Colonic mucosa (tissue), 4 donors: Measurements from ENCODE around the gene ADGRL3. TPM values are rescaled to one million over a fixed set of nuclear protein-coding genes. Genes with fewer than 3 reads are reported as not detected.

Experiments
- DNase-seq: peaks from one replicate; pipeline ENCODE4 v3.0.0-alpha.2; 2020
- H3K27ac ChIP-seq: fragments of 200-600 bp; one replicate; pipeline ENCODE4 v1.8.0; 2021
- H3K27me3 ChIP-seq: fragments of 200-600 bp; one replicate; pipeline ENCODE4 v1.8.0; 2021
- H3K36me3 ChIP-seq: fragments of 200-600 bp; one replicate; pipeline ENCODE4 v1.8.0; 2021
- H3K4me1 ChIP-seq: fragments of 200-600 bp; one replicate; pipeline ENCODE4 v1.8.0; 2021; ENCODE audit warnings: mild to moderate bottlenecking
- H3K4me3 ChIP-seq: fragments of 200-600 bp; one replicate; pipeline ENCODE4 v1.8.0; 2021
- H3K9ac ChIP-seq, 2 donors: one replicate each; pipeline ENCODE4 v1.7.0; 2013; ENCODE audit warnings: control low read depth in 2 of 2, low read depth in 2 of 2, low read length in 2 of 2
- H3K9me3 ChIP-seq: fragments of 200-600 bp; one replicate; pipeline ENCODE4 v1.8.0; 2021
- CTCF ChIP-seq: fragments of 200-600 bp; IDR thresholded peaks from one replicate; pipeline ENCODE4 v1.8.0; 2022; ENCODE audit warnings: antibody characterized with exemption, mild to moderate bottlenecking
- intact Hi-C: fragments of 100-400 bp; cut with DNase I; formaldehyde crosslinking; loops from one replicate; pipeline ENCODE4 v1.14.1; 2022
- total RNA-seq, 2 donors: library from RNA; stranded (reverse); fragmentation: NEBNext Ultra II Directional in 1 of 2; extraction: Animal tissue kit (Norgen Biotek cat#: 25700) in 1 of 2; gene quantifications; one replicate each; pipeline ENCODE4 v1.2.1, GENCODE V29; 2021
- donor health status: healthy.
- donor health status: DM: no; HTN: no; CAD: no.
- donor health status: DM: no; HTN: no; CAD: no.

ADGRL3 gene
- total RNA-seq, 2 donors from 2014 or later, result 4.1 to 4.4 TPM

DNA sequence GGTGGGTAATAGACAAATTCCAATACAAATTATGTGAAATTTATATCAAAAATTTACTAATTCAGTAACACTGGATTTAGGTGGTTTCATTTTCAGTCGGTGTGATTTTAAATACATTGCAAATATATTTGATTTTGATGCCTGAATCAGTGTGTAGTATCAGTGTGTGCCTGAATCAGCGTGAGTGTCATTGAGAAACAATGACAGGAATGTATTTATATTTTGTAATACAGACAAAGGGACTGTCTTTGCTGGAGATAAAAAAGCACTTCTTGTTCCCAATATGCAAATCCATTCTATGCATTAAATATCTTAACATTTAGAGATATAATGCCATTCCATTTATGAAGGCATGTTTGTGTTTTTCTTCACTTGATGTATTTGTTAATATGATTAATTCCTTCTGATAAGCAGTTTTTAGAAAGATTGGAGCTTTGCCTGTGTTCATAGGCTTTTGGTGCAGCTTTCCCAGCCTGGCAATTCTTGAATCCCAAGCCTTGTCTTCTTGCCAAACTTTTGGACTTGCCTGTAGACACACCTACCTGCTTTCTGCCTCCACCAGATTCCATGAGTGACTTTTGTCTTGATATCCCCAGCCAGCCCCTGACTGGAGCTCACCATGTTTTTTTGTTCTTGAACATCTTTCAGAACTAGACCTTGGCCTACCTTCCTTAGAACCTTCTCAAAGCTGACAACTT lies 243.8 kb downstream of the ADGRL3 start:
- no peak overlapping the region for H3K27ac ChIP-seq
- TF ChIP-seq CTCF, result no peak

GRCh38 chr4:61445374-61446063 lies 245.4 kb downstream of the ADGRL3 start:
- TF ChIP-seq CTCF, result no peak
- Histone ChIP-seq H3K27ac (no peak overlapping the region), H3K27me3 (no peaks in the 10 kb centered on the region), H3K36me3 (no peaks in the 10 kb centered on the region), H3K4me1 (no peaks in the 10 kb centered on the region), H3K9me3 (no peaks in the 10 kb centered on the region), H3K4me3 (no peak overlapping the region), H3K9ac (no peak overlapping the region)
- intact Hi-C loops, result no loop called here
- DNase-seq, result no peak

More for the DNA sequence above, 243.8 kb downstream of the ADGRL3 start:
- no peaks in the 10 kb centered on the region for H3K27me3 ChIP-seq
- no peaks in the 10 kb centered on the region for H3K9me3 ChIP-seq
- H3K4me3 ChIP-seq, result no peak overlapping the region
- H3K9ac ChIP-seq, result no peak overlapping the region
- H3K36me3 ChIP-seq, result no peaks in the 10 kb centered on the region
- intact Hi-C loops, result no loop called here
- H3K4me1 ChIP-seq, result no peaks in the 10 kb centered on the region
- DNase-seq, result no peak

GRCh38 chr4:61446941-61447340 lies 246.8 kb downstream of the ADGRL3 start:
- DNase-seq, result no peak
- H3K27me3 ChIP-seq, result no peaks in the 10 kb centered on the region
- no peaks in the 10 kb centered on the region for H3K4me1 ChIP-seq
- H3K36me3 ChIP-seq, result no peaks in the 10 kb centered on the region
- no peak overlapping the region for H3K9ac ChIP-seq
- intact Hi-C loops, result no loop called here
- no peak for TF ChIP-seq CTCF
- H3K27ac ChIP-seq, result no peak overlapping the region
- no peaks in the 10 kb centered on the region for H3K9me3 ChIP-seq
- no peak overlapping the region for H3K4me3 ChIP-seq

- no peaks in the 10 kb centered on the region for H3K27me3 ChIP-seq
- intact Hi-C loops, result no loop called here
- H3K36me3 ChIP-seq, result no peaks in the 10 kb centered on the region
- DNase-seq, result no peak
- no peak overlapping the region for H3K4me3 ChIP-seq
- H3K9me3 ChIP-seq, result no peaks in the 10 kb centered on the region
- H3K9ac ChIP-seq, result no peak overlapping the region
- H3K27ac ChIP-seq, result no peak overlapping the region
- TF ChIP-seq CTCF, result no peak
- H3K4me1 ChIP-seq, result no peaks in the 10 kb centered on the region
These were observed 247.8 kb downstream of the ADGRL3 start for GRCh38 chr4:61447918-61448317.

GRCh38 chr4:61451935-61452334 lies 251.8 kb downstream of the ADGRL3 start:
- TF ChIP-seq CTCF, result no peak
- intact Hi-C loops, result no loop called here
- H3K36me3 ChIP-seq, result no peaks in the 10 kb centered on the region
- no peak overlapping the region for H3K4me3 ChIP-seq
- no peak for DNase-seq
- no peak overlapping the region for H3K27ac ChIP-seq
- H3K9ac ChIP-seq, result no peak overlapping the region
- no peaks in the 10 kb centered on the region for H3K27me3 ChIP-seq
- no peaks in the 10 kb centered on the region for H3K4me1 ChIP-seq
- H3K9me3 ChIP-seq, result no peaks in the 10 kb centered on the region
